PC-9 (cell line): ENCODE data around the gene SLC6A15. TPM values are rescaled to one million over a fixed set of nuclear protein-coding genes. Genes with fewer than 3 reads are reported as not detected.
A peak's percentile ranks its signal among the peaks of the same experiment; 100 is the strongest.

ENCODE experiments used
- Bru-seq: library from RNA; stranded (reverse); fragments of 400-500 nt; gene quantifications from one replicate; lab custom pipeline; 2021; lab: Mats Ljungman, UMichigan
- BruChase-seq, 2 experiments: library from RNA; stranded (reverse); fragments of 400-500 nt; gene quantifications; one replicate each; lab custom pipeline; 2021; lab: Mats Ljungman, UMichigan
- BruUV-seq: library from RNA; stranded (reverse); fragments of 400-500 nt; replicated peaks from 2 replicates; lab custom pipeline; 2021; lab: Mats Ljungman, UMichigan
- CTCF ChIA-PET: fragments of 300-600 bp; sonication (Branson Sonifier 250); formaldehyde crosslinking; loops from one replicate; lab custom pipeline; 2022; ENCODE audit warnings: antibody characterized with exemption; lab: Charles Lee
- POLR2A ChIA-PET: fragments of 300-600 bp; sonication (Branson Sonifier 250); formaldehyde crosslinking; loops from one replicate; lab custom pipeline; 2022; ENCODE audit warnings: antibody characterized with exemption; ENCODE audit not compliant: unreplicated experiment; lab: Charles Lee
- DNase-seq, 2 experiments: peaks; one replicate each; pipeline versions ENCODE4 v3.0.0 to v3.0.0-alpha.2; 2015 to 2022; ENCODE audit warnings: mixed read lengths in 1 of 2
- H2AFZ ChIP-seq: fragments of 200-600 bp; sonication (generic); 2 replicates; pipeline ENCODE4 v1.8.1; 2017; ENCODE audit warnings: antibody characterized with exemption
- H3F3A ChIP-seq: fragments of 200-600 bp; sonication (generic); 2 replicates; pipeline ENCODE4 v1.8.1; 2017; ENCODE audit warnings: antibody characterized with exemption, mild to moderate bottlenecking, low read depth; ENCODE audit not compliant: insufficient read depth
- H3K27ac ChIP-seq: fragments of 200-600 bp; sonication (generic); 2 replicates; pipeline ENCODE4 v1.6.1; 2016; ENCODE audit warnings: mixed run types
- H3K27me3 ChIP-seq: fragments of 200-600 bp; sonication (generic); 2 replicates; pipeline ENCODE4 v1.6.1; 2016; ENCODE audit warnings: low read depth, mixed run types; ENCODE audit not compliant: insufficient read depth
- H3K36me3 ChIP-seq: fragments of 200-600 bp; sonication (generic); 2 replicates; pipeline ENCODE4 v1.6.1; 2016; ENCODE audit warnings: low read depth, mixed run types
- H3K4me1 ChIP-seq: fragments of 200-600 bp; sonication (generic); replicated peaks from 2 replicates; pipeline ENCODE4 v1.6.1; 2016; ENCODE audit warnings: mixed run types; ENCODE audit not compliant: insufficient read depth
- H3K4me2 ChIP-seq: fragments of 200-600 bp; sonication (generic); 2 replicates; pipeline ENCODE4 v1.6.1; 2017; ENCODE audit warnings: mixed run types
- H3K4me3 ChIP-seq: fragments of 200-600 bp; sonication (generic); 2 replicates; pipeline ENCODE4 v1.6.1; 2016; ENCODE audit warnings: mixed run types
- H3K79me2 ChIP-seq: fragments of 200-600 bp; sonication (generic); 2 replicates; pipeline ENCODE4 v1.6.1; 2017; ENCODE audit warnings: low read depth, mixed run types
- H3K9me2 ChIP-seq: fragments of 200-600 bp; sonication (generic); 2 replicates; pipeline ENCODE4 v1.8.1; 2017; ENCODE audit warnings: mild to moderate bottlenecking; ENCODE audit not compliant: insufficient read depth
- H3K9me3 ChIP-seq: fragments of 200-600 bp; sonication (generic); 2 replicates; pipeline ENCODE4 v1.8.1; 2016; ENCODE audit warnings: low read depth; ENCODE audit not compliant: insufficient read depth
- H4K20me1 ChIP-seq: fragments of 200-600 bp; sonication (generic); 2 replicates; pipeline ENCODE4 v1.8.1; 2017; ENCODE audit not compliant: insufficient read depth
- EZH2 ChIP-seq: fragments of 200-600 bp; sonication (generic); IDR thresholded peaks from 2 replicates; pipeline ENCODE4 v1.8.0; 2017; ENCODE audit warnings: antibody characterized with exemption, low read depth
- intact Hi-C: fragments of 100-400 bp; cut with micrococcal nuclease; formaldehyde crosslinking; loops from one replicate; pipeline ENCODE4 v1.10.0; 2022; ENCODE audit not compliant: unreplicated experiment
- long read RNA-seq: library from polyadenylated mRNA; stranded (forward); transcript quantifications from one replicate; pipeline ENCODE4 v2.0.0, GENCODE V29; 2022
- total RNA-seq: library from RNA; stranded (reverse); gene quantifications from 2 replicates; pipeline ENCODE4 v1.2.3, GENCODE V29; 2021
- TF ChIP-seq, protein P1 (sequence below): fragments of 200-600 bp; sonication (generic); conservative IDR thresholded peaks from 2 replicates; pipeline ENCODE4 v1.6.1; 2017; ENCODE audit warnings: mixed run types, antibody characterized with exemption, mild to moderate bottlenecking, moderate library complexity

SLC6A15 gene
- total RNA-seq (not detected in 2 replicates), Bru-seq, nascent RNA (percentile 5 among the genes with signal in this experiment), BruChase-seq, experiment 1, labeled RNA remaining after a 2-hour chase (percentile 2 among the genes with signal in this experiment), BruChase-seq, experiment 2, labeled RNA remaining after a 6-hour chase (percentile 2 among the genes with signal in this experiment)
- long read RNA-seq: 0 reads

DNA sequence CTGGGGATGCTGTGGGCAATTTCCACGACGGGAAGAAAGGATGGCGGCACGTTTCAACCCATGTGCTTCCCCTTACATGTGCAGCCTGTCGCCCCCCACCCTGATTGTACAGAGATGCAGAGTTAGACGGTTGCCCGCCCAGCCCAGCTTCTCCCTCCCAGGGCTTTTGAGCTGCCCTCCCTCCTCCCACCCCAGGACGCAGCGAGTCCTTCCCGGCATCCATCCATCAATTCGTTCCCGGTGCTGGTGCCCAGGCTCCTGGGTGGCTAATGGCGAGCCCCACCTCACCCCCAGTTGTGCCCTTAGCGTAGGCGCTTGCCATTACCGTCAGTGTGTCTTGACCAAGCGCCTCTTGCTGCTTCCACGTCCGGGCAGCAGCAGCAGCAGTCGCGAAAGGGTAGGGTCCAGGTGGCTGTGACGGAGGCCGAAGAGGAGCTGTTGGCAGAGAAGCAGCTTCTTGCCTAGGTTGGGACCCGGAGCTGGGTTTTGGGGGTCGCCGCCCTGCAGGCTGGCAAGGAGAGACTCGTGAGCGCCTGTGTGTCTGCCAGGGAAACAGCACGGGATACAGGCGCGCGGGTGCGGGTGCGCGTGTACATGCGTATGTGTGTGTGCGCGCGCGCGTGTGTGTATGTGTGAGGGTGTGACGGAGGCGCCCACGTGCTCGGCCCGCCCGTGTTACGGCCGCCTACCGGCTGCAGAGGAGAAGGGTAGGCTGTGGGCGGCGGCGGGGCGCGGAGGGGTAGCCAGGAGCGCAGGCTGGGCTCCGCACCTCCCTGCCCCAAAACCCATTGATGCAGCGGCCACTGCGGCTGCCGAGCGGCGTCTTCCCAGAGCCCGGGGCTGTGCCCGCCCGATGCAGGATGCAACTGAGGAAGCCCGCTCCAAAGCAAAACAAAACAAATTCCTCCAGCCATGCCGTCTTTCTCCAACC, at the start of gene SLC6A15:
Gene SLC6A15, minus strand, starts transcription at position 602 of the 931 bp plus-strand sequence. CDS start 20,679 bp downstream, outside the sequence.
- Histone ChIP-seq H3K36me3 (no peaks in the 10 kb centered on the region), H3K4me2 (peak within 1 kb of the TSS; percentile 86), H3K27ac (no peak within 1 kb of the TSS), H2AFZ (peak within 1 kb of the TSS; percentile 92), H3K27me3 (no peaks in the 10 kb centered on the region), H3K79me2 (no peaks in the 10 kb centered on the region), H4K20me1 (no peaks in the 10 kb centered on the region), H3K9me3 (no peaks in the 10 kb centered on the region), H3K4me3 (peak within 1 kb of the TSS; percentile 75), H3K4me1 (no peaks in the 10 kb centered on the region), H3K9me2 (no peaks in the 10 kb centered on the region), H3F3A (no peaks in the 10 kb centered on the region)
- ChIA-PET POLR2A (no interaction called here), CTCF (no interaction called here)
- no peak for TF ChIP-seq EZH2
- TF ChIP-seq, protein P1, sequence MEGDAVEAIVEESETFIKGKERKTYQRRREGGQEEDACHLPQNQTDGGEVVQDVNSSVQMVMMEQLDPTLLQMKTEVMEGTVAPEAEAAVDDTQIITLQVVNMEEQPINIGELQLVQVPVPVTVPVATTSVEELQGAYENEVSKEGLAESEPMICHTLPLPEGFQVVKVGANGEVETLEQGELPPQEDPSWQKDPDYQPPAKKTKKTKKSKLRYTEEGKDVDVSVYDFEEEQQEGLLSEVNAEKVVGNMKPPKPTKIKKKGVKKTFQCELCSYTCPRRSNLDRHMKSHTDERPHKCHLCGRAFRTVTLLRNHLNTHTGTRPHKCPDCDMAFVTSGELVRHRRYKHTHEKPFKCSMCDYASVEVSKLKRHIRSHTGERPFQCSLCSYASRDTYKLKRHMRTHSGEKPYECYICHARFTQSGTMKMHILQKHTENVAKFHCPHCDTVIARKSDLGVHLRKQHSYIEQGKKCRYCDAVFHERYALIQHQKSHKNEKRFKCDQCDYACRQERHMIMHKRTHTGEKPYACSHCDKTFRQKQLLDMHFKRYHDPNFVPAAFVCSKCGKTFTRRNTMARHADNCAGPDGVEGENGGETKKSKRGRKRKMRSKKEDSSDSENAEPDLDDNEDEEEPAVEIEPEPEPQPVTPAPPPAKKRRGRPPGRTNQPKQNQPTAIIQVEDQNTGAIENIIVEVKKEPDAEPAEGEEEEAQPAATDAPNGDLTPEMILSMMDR: no peak
- no peak for DNase-seq
- intact Hi-C loops: no loop called here
- BruUV-seq: no TSS peak

DNA sequence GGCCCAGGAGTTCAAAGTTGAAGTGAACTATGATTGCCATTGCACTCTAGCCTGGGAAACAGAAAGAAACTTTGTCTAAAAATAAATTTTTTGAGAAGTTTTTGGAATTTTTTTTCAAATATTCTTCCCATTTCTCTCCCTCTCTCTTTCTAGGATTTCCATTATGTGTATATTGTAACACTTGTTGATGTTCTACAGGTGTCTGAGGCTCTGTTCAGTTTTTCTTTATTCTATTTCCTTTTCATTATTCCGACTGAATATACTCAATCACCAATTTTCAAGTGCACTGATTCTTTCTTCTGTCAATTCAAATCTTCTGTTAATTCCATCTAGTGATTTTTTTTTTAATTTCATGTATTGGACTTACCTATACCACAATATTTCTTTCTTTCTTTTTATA, 48.3 kb upstream of the SLC6A15 start:
- POLR2A ChIA-PET: no interaction called here
- Histone ChIP-seq H4K20me1 (no peaks in the 10 kb centered on the region), H2AFZ (no peak overlapping the region), H3K4me1 (no peaks in the 10 kb centered on the region), H3K79me2 (no peaks in the 10 kb centered on the region), H3K27me3 (no peaks in the 10 kb centered on the region), H3K36me3 (no peaks in the 10 kb centered on the region), H3K4me2 (no peak overlapping the region), H3K9me3 (no peaks in the 10 kb centered on the region), H3K4me3 (no peak overlapping the region), H3K9me2 (no peaks in the 10 kb centered on the region), H3K27ac (no peak overlapping the region), H3F3A (no peaks in the 10 kb centered on the region)
- CTCF ChIA-PET: no interaction called here
- intact Hi-C loops: no loop called here
- no TSS peak for BruUV-seq
- TF ChIP-seq, protein P1: no peak
- TF ChIP-seq EZH2: no peak
- DNase-seq: no peak

DNA sequence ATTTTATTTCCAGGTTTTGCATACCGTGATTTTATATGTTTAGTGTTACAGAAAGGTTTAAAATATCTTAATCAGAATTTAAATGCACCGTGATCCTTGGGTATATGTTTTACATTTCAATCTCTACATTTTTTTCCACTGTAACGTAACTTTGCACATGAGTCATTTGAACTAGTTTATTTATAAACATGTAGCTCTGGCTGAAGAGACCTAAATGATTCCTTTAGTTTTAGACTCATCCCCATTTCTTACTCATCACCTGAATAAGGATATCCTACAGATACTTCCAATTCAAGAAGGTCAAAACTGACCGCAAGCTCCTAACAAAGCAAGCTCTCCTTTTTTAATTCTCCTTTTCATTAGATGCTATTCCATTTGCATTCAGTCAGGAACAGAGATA, 42.7 kb upstream of the SLC6A15 start:
- H3K79me2 ChIP-seq: no peaks in the 10 kb centered on the region
- no peak for DNase-seq

More for the DNA sequence above, 42.7 kb upstream of the SLC6A15 start:
- no peaks in the 10 kb centered on the region for H3K27me3 ChIP-seq
- ChIA-PET POLR2A (no interaction called here), CTCF (no interaction called here)
- no peak overlapping the region for H2AFZ ChIP-seq
- no peaks in the 10 kb centered on the region for H3F3A ChIP-seq
- no peak overlapping the region for H3K27ac ChIP-seq
- no peaks in the 10 kb centered on the region for H3K9me3 ChIP-seq
- no peaks in the 10 kb centered on the region for H3K4me1 ChIP-seq
- H3K4me3 ChIP-seq: no peak overlapping the region
- no peaks in the 10 kb centered on the region for H3K36me3 ChIP-seq
- no peaks in the 10 kb centered on the region for H4K20me1 ChIP-seq
- no peak overlapping the region for H3K4me2 ChIP-seq
- no TSS peak for BruUV-seq
- TF ChIP-seq, protein P1: no peak
- no peak for TF ChIP-seq EZH2
- no peaks in the 10 kb centered on the region for H3K9me2 ChIP-seq
- intact Hi-C loops: no loop called here
